RKO (cell line): ENCODE results near the gene ADAM23.
A peak's percentile ranks its signal among the peaks of the same experiment; 100 is the strongest.

ENCODE experiments used
- DNase-seq: peaks from one replicate; pipeline ENCODE4 v3.0.0-alpha.2; 2016; ENCODE audit warnings: low spot score

The ADAM23 gene

DNA sequence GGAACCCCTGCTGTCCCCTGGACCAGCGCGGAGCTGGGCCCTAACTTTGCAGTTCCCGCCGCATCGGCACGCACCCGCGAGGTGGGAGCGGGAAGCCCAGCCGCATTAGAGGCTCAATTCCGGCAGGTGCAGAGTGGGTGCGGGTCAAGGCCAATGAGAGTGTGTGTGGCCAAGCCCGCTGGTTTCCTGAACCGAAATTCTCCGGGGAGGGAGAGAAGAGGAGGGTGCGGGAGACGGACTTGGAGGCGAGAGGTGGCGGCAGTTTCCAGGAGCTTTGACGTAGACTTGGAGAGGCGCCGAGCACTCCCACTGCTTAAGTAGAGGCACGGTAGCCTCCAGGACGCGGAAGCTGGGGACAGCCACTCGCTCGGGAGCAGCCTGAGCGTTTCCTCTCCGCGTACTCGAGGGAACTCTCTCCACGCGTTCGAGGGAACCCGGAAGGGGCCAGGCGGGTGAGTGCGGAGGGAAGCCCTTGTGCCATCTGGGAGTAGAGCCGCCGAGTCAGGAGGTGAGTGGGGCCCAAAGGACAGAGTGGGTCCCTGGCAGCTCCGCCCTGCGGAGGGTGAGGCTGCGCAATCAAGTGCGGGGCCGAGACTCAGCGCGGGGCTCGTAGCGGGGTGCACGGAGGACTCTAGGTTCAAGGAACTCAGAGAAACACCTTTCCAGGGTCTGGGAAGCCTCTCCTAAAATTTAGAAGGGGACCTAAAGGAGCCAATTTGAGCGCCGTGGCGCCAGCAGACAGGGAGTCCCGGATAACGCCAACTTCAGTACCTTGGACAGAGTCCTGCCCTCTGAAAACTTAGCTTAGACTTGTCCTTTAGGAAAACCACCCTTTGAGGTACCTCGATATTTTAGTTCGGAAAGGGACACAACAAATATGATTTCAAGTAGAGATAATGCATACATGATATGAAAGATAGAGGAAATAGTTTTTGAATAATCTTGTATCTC is 199.0 kb downstream of the ADAM23 start, which contains the start of gene FAM237A:
Gene FAM237A (plus strand): TSS at position 413 of the 951 bp plus-strand sequence. CDS start 1,750 bp downstream, outside the sequence.
- DNase-seq, result peak; percentile 16

DNA sequence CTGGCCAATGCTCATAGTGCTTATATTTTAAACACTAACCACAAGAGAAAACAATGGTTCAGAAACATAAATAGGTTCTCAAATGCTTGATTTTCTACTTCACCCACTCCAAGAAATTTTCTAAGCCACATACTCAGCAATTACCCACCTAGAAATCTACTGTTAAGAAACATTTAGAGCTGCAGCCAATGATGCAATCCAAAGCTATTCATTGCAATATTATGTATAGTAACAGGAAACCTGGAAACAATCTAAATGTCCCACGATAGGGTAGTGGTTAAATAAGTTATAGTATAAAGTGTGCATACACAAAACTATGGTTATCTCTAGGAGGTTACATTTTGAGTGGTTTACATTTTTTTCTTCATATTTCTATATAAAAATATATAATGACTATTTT is 204.7 kb downstream of the ADAM23 start:
- peak; percentile 1 for DNase-seq

DNA sequence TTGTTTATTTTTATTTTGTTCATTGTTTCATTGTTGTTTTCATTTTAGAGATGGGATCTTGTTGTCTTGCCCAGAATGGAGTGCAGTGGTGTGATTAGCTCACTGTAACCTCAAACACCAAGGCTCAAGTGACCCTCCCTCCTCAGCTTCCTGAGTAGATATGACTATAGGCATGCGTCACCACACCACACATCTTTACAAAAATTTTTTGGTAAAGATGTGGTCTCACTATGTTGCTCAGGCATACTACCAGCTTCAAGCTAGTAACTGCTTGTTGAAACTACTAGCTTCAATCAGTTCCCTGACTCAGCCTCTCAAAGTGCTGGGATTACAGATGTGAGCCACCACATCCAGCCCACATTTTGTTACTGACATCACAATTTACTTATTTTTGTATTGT is 213.8 kb downstream of the ADAM23 start:
- peak; percentile 9 for DNase-seq

DNA sequence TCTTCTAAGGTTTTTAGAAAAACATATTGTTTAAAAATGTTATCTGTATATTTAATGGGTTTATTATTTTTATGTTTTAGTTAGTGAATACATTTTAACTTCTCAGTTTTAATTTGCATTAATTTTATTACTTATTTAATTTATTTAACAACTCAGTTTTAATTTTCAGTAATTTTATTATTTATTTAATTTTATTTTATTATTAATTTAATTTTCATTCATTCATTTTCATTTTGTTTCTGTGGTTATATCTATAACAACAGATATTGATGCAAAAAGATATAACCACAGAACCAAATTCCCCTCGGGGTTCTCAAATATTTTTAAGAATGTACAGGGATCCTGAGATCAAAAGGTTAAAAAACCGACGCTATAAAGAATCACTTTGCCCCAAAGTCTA is 221.9 kb downstream of the ADAM23 start:
- no peak for DNase-seq
